H9 (cell line): ENCODE results near the gene ASS1. TPM values are rescaled to one million over a fixed set of nuclear protein-coding genes. Genes with fewer than 3 reads are reported as not detected.

Experiments used
- DNase-seq: peaks from one replicate; pipeline ENCODE4 v3.0.0-alpha.2; 2017
- H2AFZ ChIP-seq: one replicate; pipeline ENCODE4 v1.6.1; 2013; ENCODE audit warnings: mild to moderate bottlenecking, low read length, control low read depth, moderate library complexity
- H2AK5ac ChIP-seq: 2 replicates; pipeline ENCODE4 v1.6.1; 2013; ENCODE audit warnings: low read length, control low read depth, mixed read lengths; ENCODE audit not compliant: insufficient read length
- H2BK120ac ChIP-seq: one replicate; pipeline ENCODE4 v1.6.1; 2013; ENCODE audit warnings: low read depth, mild to moderate bottlenecking, low read length, control low read depth, inconsistent platforms; ENCODE audit not compliant: poor library complexity, severe bottlenecking
- H2BK12ac ChIP-seq: 2 replicates; pipeline ENCODE4 v1.6.1; 2013; ENCODE audit warnings: low read length, control low read depth, mixed read lengths, low read depth; ENCODE audit not compliant: insufficient read length
- H2BK15ac ChIP-seq: 2 replicates; pipeline ENCODE4 v1.6.1; 2013; ENCODE audit warnings: low read depth, low read length, control low read depth
- H2BK20ac ChIP-seq: one replicate; pipeline ENCODE4 v1.6.1; 2013; ENCODE audit warnings: low read depth, mild to moderate bottlenecking, low read length, control low read depth, inconsistent platforms; ENCODE audit not compliant: poor library complexity, severe bottlenecking
- H2BK5ac ChIP-seq: 2 replicates; pipeline ENCODE4 v1.6.1; 2013; ENCODE audit warnings: low read length, control low read depth, mixed read lengths; ENCODE audit not compliant: insufficient read length
- H3K14ac ChIP-seq: 2 replicates; pipeline ENCODE4 v1.6.1; 2013; ENCODE audit warnings: low read length, control low read depth; ENCODE audit not compliant: insufficient read depth
- H3K18ac ChIP-seq: 2 replicates; pipeline ENCODE4 v1.6.1; 2013; ENCODE audit warnings: low read depth, mild to moderate bottlenecking, mixed read lengths, low read length, control low read depth; ENCODE audit not compliant: insufficient read length
- H3K23ac ChIP-seq: 2 replicates; pipeline ENCODE4 v1.6.1; 2013; ENCODE audit warnings: low read length, control low read depth, mixed read lengths, low read depth; ENCODE audit not compliant: insufficient read length
- H3K23me2 ChIP-seq: 2 replicates; pipeline ENCODE4 v1.6.1; 2013; ENCODE audit warnings: low read depth, mild to moderate bottlenecking, mixed read lengths, low read length, control low read depth; ENCODE audit not compliant: insufficient read length, poor library complexity, severe bottlenecking
- H3K27ac ChIP-seq: 2 replicates; pipeline ENCODE4 v1.5.1; 2013; ENCODE audit warnings: low read length, control low read depth, mixed read lengths, low read depth; ENCODE audit not compliant: insufficient read length
- H3K27me3 ChIP-seq: 2 replicates; pipeline ENCODE4 v1.6.1; 2013; ENCODE audit warnings: low read length, control low read depth, inconsistent platforms; ENCODE audit not compliant: insufficient read depth
- H3K4ac ChIP-seq: 2 replicates; pipeline ENCODE4 v1.6.1; 2013; ENCODE audit warnings: low read depth, mild to moderate bottlenecking, control low read depth, inconsistent platforms, low read length, moderate library complexity
- H3K4me1 ChIP-seq: 2 replicates; pipeline ENCODE4 v1.6.1; 2013; ENCODE audit warnings: low read length, control low read depth, inconsistent platforms; ENCODE audit not compliant: insufficient read depth
- H3K4me2 ChIP-seq: 2 replicates; pipeline ENCODE4 v1.6.1; 2013; ENCODE audit warnings: low read length, control low read depth, mixed read lengths; ENCODE audit not compliant: insufficient read length, insufficient read depth
- H3K56ac ChIP-seq: 2 replicates; pipeline ENCODE4 v1.6.1; 2013; ENCODE audit warnings: low read depth, mild to moderate bottlenecking, mixed read lengths, low read length, control low read depth; ENCODE audit not compliant: insufficient read length
- H3K79me1 ChIP-seq: 2 replicates; pipeline ENCODE4 v1.6.1; 2013; ENCODE audit warnings: low read depth, mild to moderate bottlenecking, moderate library complexity, low read length, control low read depth, inconsistent platforms; ENCODE audit not compliant: insufficient read depth, poor library complexity, severe bottlenecking
- H3K79me2 ChIP-seq: 2 replicates; pipeline ENCODE4 v1.6.1; 2013; ENCODE audit warnings: low read length, control low read depth, inconsistent platforms; ENCODE audit not compliant: insufficient read depth
- H3K9ac ChIP-seq: 2 replicates; pipeline ENCODE4 v1.6.1; 2013; ENCODE audit warnings: low read length, control low read depth, mixed read lengths; ENCODE audit not compliant: insufficient read length; ENCODE audit errors: extremely low read depth
- H3K9me3 ChIP-seq: one replicate; pipeline ENCODE4 v1.6.1; 2013; ENCODE audit warnings: low read depth, low read length, inconsistent platforms; ENCODE audit not compliant: control insufficient read depth
- H3T11ph ChIP-seq: one replicate; pipeline ENCODE4 v1.6.1; 2013; ENCODE audit warnings: mild to moderate bottlenecking, low read length, control low read depth, inconsistent platforms
- H4K20me1 ChIP-seq: one replicate; pipeline ENCODE4 v1.6.1; 2013; ENCODE audit not compliant: control insufficient read depth, insufficient read length, insufficient read depth
- H4K5ac ChIP-seq: 2 replicates; pipeline ENCODE4 v1.6.1; 2013; ENCODE audit warnings: low read depth, mild to moderate bottlenecking, mixed read lengths, low read length, control low read depth; ENCODE audit not compliant: insufficient read length
- H4K8ac ChIP-seq: replicated peaks from 2 replicates; pipeline ENCODE4 v1.6.1; 2013; ENCODE audit warnings: low read length, control low read depth, mixed read lengths, low read depth; ENCODE audit not compliant: insufficient read length
- H4K91ac ChIP-seq: 2 replicates; pipeline ENCODE4 v1.6.1; 2013; ENCODE audit warnings: low read depth, mild to moderate bottlenecking, moderate library complexity, mixed read lengths, low read length, control low read depth; ENCODE audit not compliant: insufficient read length
- H3K27ac Mint-ChIP-seq, 3 experiments: 2 replicates in 2 of 3; 3 replicates in 1 of 3; pipeline ENCODE4 v1.8.0; 2020 to 2021; ENCODE audit warnings: mixed read lengths in 3 of 3, mild to moderate bottlenecking in 1 of 3, moderate library complexity in 1 of 3
- H3K27me3 Mint-ChIP-seq: 2 replicates; pipeline ENCODE4 v1.8.0; 2021; ENCODE audit warnings: low read depth, mild to moderate bottlenecking, moderate library complexity, mixed read lengths
- H3K36me3 Mint-ChIP-seq, 3 experiments: 2 replicates in 2 of 3; 3 replicates in 1 of 3; pipeline ENCODE4 v1.8.0; 2020 to 2021; ENCODE audit warnings: low read depth in 3 of 3, mixed read lengths in 3 of 3; ENCODE audit not compliant: insufficient read depth in 1 of 3
- H3K4me1 Mint-ChIP-seq, 2 experiments: 2 replicates each; pipeline ENCODE4 v1.8.0; 2020; ENCODE audit warnings: mixed read lengths in 2 of 2
- H3K4me3 Mint-ChIP-seq, 2 experiments: 2 replicates in 1 of 2; 3 replicates in 1 of 2; pipeline ENCODE4 v1.8.0; 2020 to 2021; ENCODE audit warnings: mild to moderate bottlenecking in 2 of 2, mixed read lengths in 2 of 2, moderate library complexity in 1 of 2
- H3K9me3 Mint-ChIP-seq, 2 experiments: 2 replicates in 1 of 2; 3 replicates in 1 of 2; pipeline ENCODE4 v1.8.0; 2020; ENCODE audit warnings: mild to moderate bottlenecking in 2 of 2, mixed read lengths in 2 of 2, moderate library complexity in 1 of 2
- CTCF ChIP-seq: fragments of 200-600 bp; sonication (generic); conservative IDR thresholded peaks from 3 replicates; pipeline ENCODE4 v1.8.0; 2021; ENCODE audit warnings: antibody characterized with exemption, mild to moderate bottlenecking
- WGBS: extraction: QIAGEN DNeasy Blood & Tissue Kit; methylation state at CpG from one replicate; pipeline ENCODE4 v1.1.7; 2013; ENCODE audit warnings: missing lambda C conversion rate, low lambda C conversion rate, mixed read lengths; ENCODE audit not compliant: insufficient read length; ENCODE audit errors: extremely low coverage; 5-methylcytosine and 5-hydroxymethylcytosine counted together
- total RNA-seq: library from RNA; stranded (reverse); gene quantifications from 2 replicates; pipeline ENCODE4 v1.2.1, GENCODE V29; 2021

The ASS1 gene
- total RNA-seq, 1 experiment from 2014 or later: 118 TPM

DNA sequence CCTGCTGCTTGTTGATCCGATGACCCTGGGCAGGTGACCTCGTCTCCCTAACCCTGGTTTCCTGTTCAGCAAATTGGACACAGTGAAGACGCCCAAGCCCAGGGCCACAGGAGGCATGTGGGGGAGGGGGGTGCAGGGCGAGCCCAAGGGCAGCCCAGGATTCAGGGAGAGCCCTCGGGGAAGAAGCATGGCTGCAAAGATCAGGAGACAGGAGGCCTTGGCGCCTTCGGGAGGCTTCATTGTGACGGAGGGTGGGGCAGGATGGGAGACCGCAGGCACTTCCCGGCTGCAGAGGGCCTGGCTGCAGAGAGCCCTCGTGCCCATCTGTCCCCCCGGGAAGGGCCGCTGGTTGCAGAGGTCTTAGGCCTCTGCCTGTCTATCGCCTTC is 6.2 kb downstream of the ASS1 start:
- no CpG with 5 or more reads among the region's 14 CpGs for WGBS

More for the DNA sequence above, 6.2 kb downstream of the ASS1 start:
- H3K27ac ChIP-seq: no peak overlapping the region
- no peak overlapping the region for H3K56ac ChIP-seq
- H2BK5ac ChIP-seq: no peak overlapping the region
- no peak overlapping the region for H4K91ac ChIP-seq
- no peaks in the 10 kb centered on the region for H3K79me1 ChIP-seq
- no peak for TF ChIP-seq CTCF
- H3K9me3 ChIP-seq: no peaks in the 10 kb centered on the region
- Mint-ChIP-seq H3K27ac (no peak overlapping the region), H3K27me3 (peaks cover 5% of the 10 kb centered on the region), H3K9me3 (no peaks in the 10 kb centered on the region), H3K36me3 (peaks cover 4 to 14% (median 10%) of the 10 kb centered on the region in 3 experiments), H3K4me3 (no peak overlapping the region), H3K4me1 (peaks cover 42 to 55% of the 10 kb centered on the region in 2 experiments)
- 0 out of 2 replicates have a peak overlapping the region, but pooled peaks have one; percentile 30 for H3K14ac ChIP-seq
- no peaks in the 10 kb centered on the region for H4K20me1 ChIP-seq
- peaks cover 4% of the 10 kb centered on the region for H3K23me2 ChIP-seq
- H3K4me2 ChIP-seq: no peak overlapping the region
- H3K18ac ChIP-seq: no peak overlapping the region
- H3K23ac ChIP-seq: no peak overlapping the region
- no peaks in the 10 kb centered on the region for H3K79me2 ChIP-seq
- H3K4me1 ChIP-seq: peaks cover 12% of the 10 kb centered on the region; the same call in 1 of the 2 replicates
- H4K5ac ChIP-seq: no peak overlapping the region
- no peak overlapping the region for H2BK20ac ChIP-seq
- H3K4ac ChIP-seq: no peak overlapping the region
- H3K9ac ChIP-seq: no peak overlapping the region
- H4K8ac ChIP-seq: no peak overlapping the region
- H2AK5ac ChIP-seq: no peak overlapping the region
- no peak overlapping the region for H2AFZ ChIP-seq
- H2BK15ac ChIP-seq: no peak overlapping the region
- H3T11ph ChIP-seq: no peak overlapping the region
- H2BK12ac ChIP-seq: no peak overlapping the region
- H2BK120ac ChIP-seq: no peak overlapping the region
- no peaks in the 10 kb centered on the region; the same call in 1 of the 2 replicates for H3K27me3 ChIP-seq
- DNase-seq: no peak
